GM18951 (cell line): ENCODE measurements around the gene BCKDHB.

ENCODE experiments used
- POLR2A ChIP-seq: IDR thresholded peaks from 4 replicates; pipeline ENCODE4 v1.6.1; 2011; ENCODE audit warnings: mild to moderate bottlenecking; ENCODE audit not compliant: insufficient read length, insufficient read depth; ENCODE audit errors: extremely low read depth
- in situ Hi-C: fragments of 300-500 bp; cut with MboI; formaldehyde crosslinking; loops from one replicate; pipeline ENCODE4 v1.12.0; 2022; ENCODE audit warnings: low sequenced_read_pairs, mixed read lengths, inconsistent platforms; ENCODE audit not compliant: unreplicated experiment

The BCKDHB gene

GRCh38 chr6:80366051-80366450 lies 259.6 kb downstream of the BCKDHB start:
- in situ Hi-C loops = no loop called here
- no peak for TF ChIP-seq POLR2A

GRCh38 chr6:80366714-80367113 lies 260.2 kb downstream of the BCKDHB start:
- in situ Hi-C loops = no loop called here
- no peak for TF ChIP-seq POLR2A

GRCh38 chr6:80376411-80376810 lies 269.9 kb downstream of the BCKDHB start:
- no peak for TF ChIP-seq POLR2A
- in situ Hi-C loops = no loop called here

- in situ Hi-C loops = no loop called here
- TF ChIP-seq POLR2A = no peak
These were observed 274.1 kb downstream of the BCKDHB start for GRCh38 chr6:80380566-80380965.

GRCh38 chr6:80382811-80383210 lies 276.3 kb downstream of the BCKDHB start:
- no peak for TF ChIP-seq POLR2A
- in situ Hi-C loops = no loop called here

GRCh38 chr6:80388507-80388906 lies 282.0 kb downstream of the BCKDHB start:
- in situ Hi-C loops = no loop called here
- TF ChIP-seq POLR2A = no peak
